ENCODE data around the gene C2CD5.
"Not testable (repeated sequence)": the region's sequence is repeated elsewhere in the genome, so short reads cannot be mapped to it uniquely, and the experiment has no call there.

Gene C2CD5

GRCh38 chr12:22544038-22544979 is at the start of gene C2CD5:
TSS of gene C2CD5 (minus strand) at chr12:22544542. CDS start at chr12:22544150, 392 bp downstream.
- peak; percentile 97 for DNase-seq
- CTCF ChIA-PET: interaction anchor here (0.9 to 1.3 kb wide), 5 partner anchors 13 to 81 kb away, joined by 3 to 5 read pairs (median 3); partner anchors contain the start of gene ETNK1
- peaks cover 17% of the 10 kb centered on the region for H3K27me3 Mint-ChIP-seq

GRCh38 chr12:22593864-22594263 is 49.5 kb upstream of the C2CD5 start:
- H3K27me3 Mint-ChIP-seq: peaks cover 9% of the 10 kb centered on the region
- CTCF ChIA-PET: no interaction called here
- H3K36me3 Mint-ChIP-seq: no peaks in the 10 kb centered on the region
- H3K27ac Mint-ChIP-seq: no peak overlapping the region
- no peak for DNase-seq
- H3K4me3 Mint-ChIP-seq: no peak overlapping the region
- H3K9me3 Mint-ChIP-seq: no peaks in the 10 kb centered on the region
- H3K4me1 Mint-ChIP-seq: peaks cover 9% of the 10 kb centered on the region

More at GRCh38 chr12:22544038-22544979, at the start of gene C2CD5:
- peaks cover 32% of the 10 kb centered on the region for H3K36me3 Mint-ChIP-seq
- H3K4me3 Mint-ChIP-seq: peak within 1 kb of the TSS; percentile 96
- peaks cover 38% of the 10 kb centered on the region for H3K4me1 Mint-ChIP-seq
- no peaks in the 10 kb centered on the region for H3K9me3 Mint-ChIP-seq
- peak within 1 kb of the TSS; percentile 98 for H3K27ac Mint-ChIP-seq

- Mint-ChIP-seq H3K36me3 (no peaks in the 10 kb centered on the region), H3K4me3 (no peak overlapping the region), H3K27ac (no peak overlapping the region), H3K27me3 (peaks cover 9% of the 10 kb centered on the region), H3K4me1 (no peaks in the 10 kb centered on the region), H3K9me3 (no peaks in the 10 kb centered on the region)
- DNase-seq: no peak
- CTCF ChIA-PET: no interaction called here
These were observed 44.5 kb upstream of the C2CD5 start for GRCh38 chr12:22588817-22589216.

- DNase-seq: no peak
- Mint-ChIP-seq H3K27me3 (no peaks in the 10 kb centered on the region), H3K4me1 (no peaks in the 10 kb centered on the region), H3K27ac (no peak overlapping the region), H3K36me3 (no peaks in the 10 kb centered on the region), H3K9me3 (no peaks in the 10 kb centered on the region), H3K4me3 (no peak overlapping the region)
- CTCF ChIA-PET: no interaction called here
These were observed 34.0 kb upstream of the C2CD5 start for GRCh38 chr12:22578328-22578727.

GRCh38 chr12:22577667-22578066 is 33.3 kb upstream of the C2CD5 start:
- Mint-ChIP-seq H3K27ac (no peak overlapping the region), H3K9me3 (no peaks in the 10 kb centered on the region), H3K36me3 (no peaks in the 10 kb centered on the region), H3K4me3 (no peak overlapping the region), H3K4me1 (no peaks in the 10 kb centered on the region), H3K27me3 (no peaks in the 10 kb centered on the region)
- CTCF ChIA-PET: no interaction called here
- DNase-seq: no peak

GRCh38 chr12:22576473-22576872 is 32.1 kb upstream of the C2CD5 start:
- Mint-ChIP-seq H3K4me3 (no peak overlapping the region), H3K27me3 (no peaks in the 10 kb centered on the region), H3K36me3 (no peaks in the 10 kb centered on the region), H3K27ac (no peak overlapping the region), H3K9me3 (no peaks in the 10 kb centered on the region), H3K4me1 (no peaks in the 10 kb centered on the region)
- CTCF ChIA-PET: no interaction called here
- DNase-seq: no peak

GRCh38 chr12:22576065-22576464 is 31.7 kb upstream of the C2CD5 start:
- CTCF ChIA-PET: no interaction called here
- DNase-seq: no peak
- no peaks in the 10 kb centered on the region for H3K36me3 Mint-ChIP-seq
- no peaks in the 10 kb centered on the region for H3K27me3 Mint-ChIP-seq
- no peaks in the 10 kb centered on the region for H3K9me3 Mint-ChIP-seq
- H3K27ac Mint-ChIP-seq: no peak overlapping the region
- H3K4me3 Mint-ChIP-seq: no peak overlapping the region
- H3K4me1 Mint-ChIP-seq: no peaks in the 10 kb centered on the region

GRCh38 chr12:22574921-22575320 is 30.6 kb upstream of the C2CD5 start:
- no peaks in the 10 kb centered on the region for H3K27me3 Mint-ChIP-seq

GRCh38 chr12:22573181-22573580 is 28.8 kb upstream of the C2CD5 start:
- no peaks in the 10 kb centered on the region for H3K4me1 Mint-ChIP-seq
- no peaks in the 10 kb centered on the region for H3K27me3 Mint-ChIP-seq
- no peaks in the 10 kb centered on the region for H3K36me3 Mint-ChIP-seq
- H3K27ac Mint-ChIP-seq: no peak overlapping the region
- DNase-seq: no peak
- no peaks in the 10 kb centered on the region for H3K9me3 Mint-ChIP-seq
- CTCF ChIA-PET: no interaction called here
- no peak overlapping the region for H3K4me3 Mint-ChIP-seq

More at GRCh38 chr12:22574921-22575320, 30.6 kb upstream of the C2CD5 start:
- Mint-ChIP-seq H3K9me3 (no peaks in the 10 kb centered on the region), H3K27ac (no peak overlapping the region), H3K36me3 (no peaks in the 10 kb centered on the region), H3K4me3 (no peak overlapping the region), H3K4me1 (no peaks in the 10 kb centered on the region)
- CTCF ChIA-PET: no interaction called here
- DNase-seq: no peak

- H3K4me3 Mint-ChIP-seq: no peak overlapping the region
- H3K27ac Mint-ChIP-seq: no peak overlapping the region
- CTCF ChIA-PET: no interaction called here
- no peaks in the 10 kb centered on the region for H3K36me3 Mint-ChIP-seq
- H3K27me3 Mint-ChIP-seq: peaks cover under 1% of the 10 kb centered on the region
- H3K4me1 Mint-ChIP-seq: no peaks in the 10 kb centered on the region
- no peaks in the 10 kb centered on the region for H3K9me3 Mint-ChIP-seq
- no peak for DNase-seq
These were observed 24.9 kb upstream of the C2CD5 start for GRCh38 chr12:22569253-22569652.

- Mint-ChIP-seq H3K27ac (no peak overlapping the region), H3K4me3 (no peak overlapping the region), H3K36me3 (no peaks in the 10 kb centered on the region), H3K9me3 (no peaks in the 10 kb centered on the region), H3K27me3 (peaks cover 10% of the 10 kb centered on the region), H3K4me1 (peaks cover 4% of the 10 kb centered on the region)
- DNase-seq: no peak
- CTCF ChIA-PET: no interaction called here
These were observed 18.0 kb upstream of the C2CD5 start for GRCh38 chr12:22562036-22563028.

- H3K36me3 Mint-ChIP-seq, DNase-seq, H3K4me3 Mint-ChIP-seq, CTCF ChIA-PET, H3K9me3 Mint-ChIP-seq, H3K27me3 Mint-ChIP-seq, H3K4me1 Mint-ChIP-seq, H3K27ac Mint-ChIP-seq: not testable (repeated sequence)
These were observed 10.4 kb upstream of the C2CD5 start for GRCh38 chr12:22554750-22555149.

GRCh38 chr12:22551624-22552023 is 7.3 kb upstream of the C2CD5 start:
- no peak overlapping the region for H3K27ac Mint-ChIP-seq
- peaks cover 19% of the 10 kb centered on the region for H3K27me3 Mint-ChIP-seq
- H3K36me3 Mint-ChIP-seq: no peaks in the 10 kb centered on the region
- no peak overlapping the region for H3K4me3 Mint-ChIP-seq
- peaks cover 6% of the 10 kb centered on the region for H3K9me3 Mint-ChIP-seq
- no peak for DNase-seq
- CTCF ChIA-PET: interaction anchor here (1.3 to 1.6 kb wide), 2 partner anchors 22 to 24 kb away, joined by 3 read pairs; no protein-coding TSS in a partner anchor
- H3K4me1 Mint-ChIP-seq: no peaks in the 10 kb centered on the region

GRCh38 chr12:22545255-22545654 is 913 bp upstream of the C2CD5 start:
- Mint-ChIP-seq H3K27me3 (peaks cover 24% of the 10 kb centered on the region), H3K27ac (peak overlapping the region; percentile 98), H3K4me3 (peak overlapping the region; percentile 43), H3K36me3 (peaks cover 27% of the 10 kb centered on the region), H3K4me1 (peaks cover 34% of the 10 kb centered on the region), H3K9me3 (no peaks in the 10 kb centered on the region)
- CTCF ChIA-PET: interaction anchor here (0.9 to 1.3 kb wide), 4 partner anchors 14 to 80 kb away, joined by 3 to 5 read pairs (median 4); partner anchors contain the start of gene ETNK1
- no peak for DNase-seq

Measured in activated naive CD4-positive, alpha-beta T cell treated with anti-CD3 and anti-CD28 coated beads, Interleukin-2, amount 10 ng/mL, durations not matched to agents 7 days and 5 days (primary cell).